GM12878 (cell line): ENCODE measurements around the gene SLF2. TPM values are rescaled to one million over a fixed set of nuclear protein-coding genes. Genes with fewer than 3 reads are reported as not detected.

Experiments
- ATF3 ChIP-seq: IDR thresholded peaks from 2 replicates; pipeline ENCODE4 v1.6.1; 2011; ENCODE audit warnings: low read depth, mild to moderate bottlenecking, low read length, moderate library complexity, borderline replicate concordance; ENCODE audit errors: extremely low read depth
- FOXK2 ChIP-seq: fragments of 450-650 bp; IDR thresholded peaks from 2 replicates; pipeline ENCODE4 v1.6.1; 2017; ENCODE audit warnings: mild to moderate bottlenecking, moderate library complexity
- IKZF1 ChIP-seq: fragments of 450-650 bp; conservative IDR thresholded peaks from 2 replicates; pipeline ENCODE4 v1.6.1; 2017; ENCODE audit warnings: antibody characterized with exemption, mild to moderate bottlenecking
- MXI1 ChIP-seq: fragments of 150-350 bp; IDR thresholded peaks from 2 replicates; pipeline ENCODE4 v1.6.1; 2011; ENCODE audit warnings: low read depth, mild to moderate bottlenecking, inconsistent platforms, low read length, improper control_type of control experiment
- RAD21 ChIP-seq: IDR thresholded peaks from 2 replicates; pipeline ENCODE4 v1.6.1; 2011; ENCODE audit warnings: mild to moderate bottlenecking, low read depth, low read length, moderate library complexity; ENCODE audit not compliant: insufficient read depth
- TCF7 ChIP-seq: IDR thresholded peaks from 2 replicates; pipeline ENCODE4 v1.6.1; 2014; ENCODE audit warnings: antibody characterized with exemption, borderline replicate concordance
- USF2 ChIP-seq: IDR thresholded peaks from 2 replicates; pipeline ENCODE4 v1.6.1; 2011; ENCODE audit warnings: low read depth, low read length, improper control_type of control experiment, borderline replicate concordance
- ZNF592 ChIP-seq: fragments of 450-650 bp; IDR thresholded peaks from 2 replicates; pipeline ENCODE4 v1.6.1; 2017; ENCODE audit warnings: mild to moderate bottlenecking, moderate library complexity
- polyA plus RNA-seq, 11 experiments: library from polyadenylated mRNA; depleted of rRNA in 4 of 11; unstranded in 6 of 11; stranded (reverse) in 5 of 11; fragments of >200 nt; fragmentation: Nextera tagmentation in 4 of 11; fragmentation: Illumina TruSeq in 1 of 11; extraction: Ambion mirVana in 4 of 11; extraction: Trizol in 1 of 11; gene quantifications; 1 replicate in 1 of 11; 2 replicates in 10 of 11; pipeline versions ENCODE4 v1.2.1 to v1.2.3, GENCODE V29; 2011 to 2016; ENCODE audit warnings: inconsistent platforms in 2 of 11, missing spikeins in 2 of 11, low read depth in 1 of 11
- total RNA-seq, 4 experiments: library from RNA; depleted of rRNA in 3 of 4; stranded (reverse); fragments of >200 nt in 3 of 4; fragmentation: Illumina TruSeq in 1 of 4; extraction: Trizol in 1 of 4; gene quantifications; 2 replicates each; pipeline versions ENCODE4 v1.2.1 to v1.2.3, GENCODE V29; 2013 to 2021

Gene SLF2
- total and polyA plus RNA-seq, 10 of the 15 experiments (the other 5 are each of a cell fraction or from before 2014, with no cell fraction given) = 3.0 to 25.2 (median 17.9) TPM

GRCh38 chr10:100997360-100998182 is 84.8 kb downstream of the SLF2 start (continued):
- no peak for TF ChIP-seq ZNF592
- 0 out of 2 replicates have a peak, but pooled peaks have one; percentile 20 for TF ChIP-seq RAD21
- TF ChIP-seq USF2 = peak; percentile 43
- peak; percentile 74 for TF ChIP-seq FOXK2
- TF ChIP-seq MXI1 = peak; percentile 20; the same call in 1 of the 2 replicates
- no peak for TF ChIP-seq TCF7
- peak; percentile 98 for TF ChIP-seq IKZF1
- no peak for TF ChIP-seq ATF3
